ENCODE measurements around the gene HOXD13.

The HOXD13 gene

DNA sequence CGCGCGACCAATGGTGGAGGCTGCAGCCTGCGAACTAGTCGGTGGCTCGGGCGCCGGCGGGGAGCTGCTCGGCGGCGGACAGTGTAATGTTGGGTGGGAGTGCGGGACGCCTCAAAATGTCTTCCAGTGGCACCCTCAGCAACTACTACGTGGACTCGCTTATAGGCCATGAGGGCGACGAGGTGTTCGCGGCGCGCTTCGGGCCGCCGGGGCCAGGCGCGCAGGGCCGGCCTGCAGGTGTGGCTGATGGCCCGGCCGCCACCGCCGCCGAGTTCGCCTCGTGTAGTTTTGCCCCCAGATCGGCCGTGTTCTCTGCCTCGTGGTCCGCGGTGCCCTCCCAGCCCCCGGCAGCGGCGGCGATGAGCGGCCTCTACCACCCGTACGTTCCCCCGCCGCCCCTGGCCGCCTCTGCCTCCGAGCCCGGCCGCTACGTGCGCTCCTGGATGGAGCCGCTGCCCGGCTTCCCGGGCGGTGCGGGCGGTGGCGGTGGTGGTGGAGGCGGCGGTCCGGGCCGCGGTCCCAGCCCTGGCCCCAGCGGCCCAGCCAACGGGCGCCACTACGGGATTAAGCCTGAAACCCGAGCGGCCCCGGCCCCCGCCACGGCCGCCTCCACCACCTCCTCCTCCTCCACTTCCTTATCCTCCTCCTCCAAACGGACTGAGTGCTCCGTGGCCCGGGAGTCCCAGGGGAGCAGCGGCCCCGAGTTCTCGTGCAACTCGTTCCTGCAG, 30.3 kb downstream of the HOXD13 start, which contains the start of gene HOXD9:
HOXD9 (plus strand) TSS at position 37 of the 728 bp plus-strand sequence; CDS start at position 87, 50 bp downstream.
- DNase-seq, result no peak

DNA sequence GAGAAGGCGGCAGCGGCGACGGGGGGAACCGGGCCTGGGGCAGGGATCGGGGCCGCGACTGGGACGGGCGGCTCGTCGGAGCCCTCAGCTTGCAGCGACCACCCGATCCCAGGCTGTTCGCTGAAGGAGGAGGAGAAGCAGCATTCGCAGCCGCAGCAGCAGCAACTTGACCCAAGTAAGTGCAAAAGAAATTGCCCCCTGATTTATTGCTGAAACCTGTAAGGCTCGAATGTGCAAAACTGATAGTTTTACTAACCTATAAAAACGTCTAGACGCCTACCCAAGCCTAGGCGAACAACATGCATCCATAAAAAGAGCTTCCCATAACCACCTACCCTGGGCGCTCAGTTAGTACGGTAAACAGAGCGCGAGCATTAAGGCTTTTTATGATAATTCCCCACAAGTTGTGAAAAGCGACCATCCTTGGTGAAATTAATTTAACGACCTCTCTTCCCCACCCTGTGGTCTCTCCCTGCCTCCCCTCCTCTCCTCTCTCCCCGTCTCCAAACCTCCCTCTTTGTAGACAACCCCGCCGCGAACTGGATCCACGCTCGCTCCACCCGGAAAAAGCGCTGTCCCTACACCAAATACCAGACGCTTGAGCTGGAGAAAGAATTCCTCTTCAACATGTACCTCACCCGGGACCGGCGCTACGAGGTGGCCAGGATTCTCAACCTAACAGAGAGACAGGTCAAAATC, 31.0 kb downstream of the HOXD13 start:
- DNase-seq, result no peak

DNA sequence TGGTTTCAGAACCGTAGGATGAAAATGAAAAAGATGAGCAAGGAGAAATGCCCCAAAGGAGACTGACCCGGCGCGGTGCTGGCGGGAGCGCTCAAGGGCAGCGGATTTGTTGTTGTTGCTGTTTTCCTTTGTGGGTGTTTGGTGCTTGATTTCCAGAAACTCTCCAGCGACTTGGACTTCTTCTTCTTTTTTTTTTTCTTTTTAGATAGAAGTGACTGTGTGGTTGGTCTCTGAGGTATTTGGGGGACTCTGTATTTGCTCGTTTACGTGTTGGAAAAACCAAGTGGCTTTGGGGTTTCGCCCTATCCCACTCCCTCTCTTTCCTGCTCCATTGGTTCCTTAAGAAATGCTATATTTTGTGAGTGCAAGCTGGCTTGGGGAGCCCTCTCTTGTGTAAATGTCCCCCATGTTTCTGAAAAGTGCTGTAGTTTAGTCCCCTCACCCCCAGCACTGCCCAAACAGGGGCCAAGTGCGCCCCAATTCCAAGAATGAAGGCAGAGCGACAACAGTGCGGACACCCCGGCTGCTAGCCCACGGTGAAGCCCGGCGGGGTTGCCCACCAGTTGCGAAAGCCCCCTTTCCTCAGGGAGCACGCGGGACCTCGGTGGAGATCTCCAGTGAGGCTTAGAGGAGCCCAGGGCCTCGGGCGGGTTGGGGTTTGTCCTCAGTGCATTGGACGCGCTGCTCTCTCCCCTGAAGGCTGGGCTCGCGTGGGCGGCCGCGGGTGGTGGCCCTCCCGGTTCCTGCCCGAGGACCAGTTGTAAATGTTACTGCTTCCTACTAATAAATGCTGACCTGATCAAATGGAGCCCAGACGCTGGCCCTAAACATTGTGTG, 31.8 kb downstream of the HOXD13 start:
- no peak for DNase-seq

DNA sequence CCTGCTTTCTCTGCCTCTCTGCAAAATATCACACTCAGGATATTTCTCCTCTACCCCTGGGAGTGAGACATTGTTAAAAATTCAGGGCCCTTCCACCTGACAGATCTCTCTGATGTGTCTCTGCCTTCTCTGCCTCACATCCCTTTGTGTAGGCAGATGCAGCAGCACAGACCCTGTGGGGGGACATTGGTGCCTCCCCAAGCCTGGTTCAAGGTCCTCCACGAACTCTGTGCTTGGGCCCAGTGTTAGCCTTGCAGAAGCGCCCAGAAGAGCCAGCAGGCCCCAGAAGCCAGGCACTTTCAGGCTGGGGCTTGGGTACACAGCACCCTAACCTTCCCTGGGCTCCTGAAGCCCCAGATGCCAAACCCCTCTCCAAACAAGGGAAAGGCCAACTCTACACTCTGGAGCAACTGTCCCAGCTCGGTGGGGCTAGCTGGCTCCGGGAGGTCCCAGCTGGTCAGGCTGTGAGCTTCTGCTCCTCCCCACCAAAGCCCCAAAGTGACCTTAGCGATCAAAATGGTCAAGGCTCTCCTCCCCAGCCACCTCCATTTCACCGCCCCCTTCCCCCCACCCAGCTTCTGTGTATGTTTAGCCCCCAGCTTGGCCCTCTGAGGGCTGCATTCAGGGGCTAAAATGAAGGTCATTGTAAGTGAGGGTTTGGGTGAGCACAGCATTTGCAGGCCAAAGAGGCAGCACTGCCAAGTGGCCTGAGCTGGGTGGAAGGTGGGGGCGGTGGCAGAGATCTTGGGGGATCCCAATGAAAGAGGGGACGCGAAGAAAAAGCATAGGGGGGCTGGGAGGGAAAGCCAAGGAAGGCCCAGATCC, 32.6 kb downstream of the HOXD13 start:
- no peak for DNase-seq

DNA sequence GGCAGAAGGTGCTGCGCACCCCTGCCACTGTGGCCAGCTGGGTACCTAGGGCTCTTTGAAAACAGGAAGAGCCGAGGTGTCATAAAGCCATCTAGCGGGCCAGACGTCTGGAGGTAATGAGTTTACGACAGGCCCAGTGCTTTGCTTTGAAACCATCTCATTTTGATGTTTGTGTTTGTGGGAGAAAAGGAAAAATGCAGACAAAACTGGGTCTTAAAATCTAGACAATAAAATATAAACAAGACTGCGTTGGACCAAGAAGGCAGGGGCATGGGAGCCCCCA, 33.2 kb downstream of the HOXD13 start:
- no peak for DNase-seq

DNA sequence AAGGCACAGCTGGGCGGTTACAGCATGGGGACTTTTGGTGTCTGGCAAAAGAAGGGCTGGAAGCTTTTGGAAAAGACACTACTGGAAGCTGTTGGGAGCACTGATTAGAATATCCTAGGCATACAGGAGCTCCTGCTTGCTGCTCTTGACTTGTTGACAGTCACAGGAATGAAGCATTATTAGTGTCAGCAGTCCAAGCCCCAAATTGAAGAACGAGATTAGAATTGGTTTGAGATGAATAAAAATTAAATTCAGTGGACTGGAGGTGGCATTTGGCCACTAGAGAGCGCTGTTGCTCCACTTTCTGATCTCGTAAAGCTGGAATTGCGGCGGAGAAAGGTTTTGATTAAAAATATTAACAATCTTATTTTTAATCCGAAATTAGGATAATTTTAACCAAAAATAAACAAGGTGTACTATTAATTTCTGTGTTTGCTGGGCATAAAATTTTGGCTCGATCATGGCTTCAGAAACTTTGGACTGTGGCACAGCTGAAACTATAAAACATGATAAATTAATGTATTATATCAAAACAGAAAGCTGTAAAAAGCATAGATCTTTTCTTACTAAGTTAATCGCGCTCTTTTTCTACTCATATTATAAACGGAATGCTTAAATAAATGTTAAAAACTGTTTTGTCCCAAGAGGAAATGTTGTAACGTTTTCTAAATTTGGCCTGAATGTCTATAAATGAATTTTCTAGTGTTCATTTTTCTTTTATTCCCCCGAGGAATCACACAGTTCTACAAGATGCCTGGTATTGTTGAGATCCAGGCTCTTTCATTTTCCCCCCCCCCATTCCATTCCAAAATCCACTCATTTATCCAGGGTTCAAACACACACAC, 34.6 kb downstream of the HOXD13 start:
- DNase-seq, result peak; percentile 83

DNA sequence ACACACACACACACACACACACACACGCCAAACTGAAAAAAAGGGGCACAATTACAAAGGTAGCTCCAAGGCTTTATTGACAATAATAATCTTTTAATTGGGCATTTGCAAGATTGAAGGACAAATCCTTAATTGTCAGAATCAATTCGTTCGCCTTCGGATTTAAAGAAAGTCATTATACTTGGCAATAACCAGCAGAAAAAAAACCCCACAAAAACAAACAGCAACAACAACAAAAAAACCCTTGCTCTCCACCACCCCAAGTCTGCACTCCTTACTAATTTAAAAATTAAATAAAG, 35.2 kb downstream of the HOXD13 start:
- no peak for DNase-seq

DNA sequence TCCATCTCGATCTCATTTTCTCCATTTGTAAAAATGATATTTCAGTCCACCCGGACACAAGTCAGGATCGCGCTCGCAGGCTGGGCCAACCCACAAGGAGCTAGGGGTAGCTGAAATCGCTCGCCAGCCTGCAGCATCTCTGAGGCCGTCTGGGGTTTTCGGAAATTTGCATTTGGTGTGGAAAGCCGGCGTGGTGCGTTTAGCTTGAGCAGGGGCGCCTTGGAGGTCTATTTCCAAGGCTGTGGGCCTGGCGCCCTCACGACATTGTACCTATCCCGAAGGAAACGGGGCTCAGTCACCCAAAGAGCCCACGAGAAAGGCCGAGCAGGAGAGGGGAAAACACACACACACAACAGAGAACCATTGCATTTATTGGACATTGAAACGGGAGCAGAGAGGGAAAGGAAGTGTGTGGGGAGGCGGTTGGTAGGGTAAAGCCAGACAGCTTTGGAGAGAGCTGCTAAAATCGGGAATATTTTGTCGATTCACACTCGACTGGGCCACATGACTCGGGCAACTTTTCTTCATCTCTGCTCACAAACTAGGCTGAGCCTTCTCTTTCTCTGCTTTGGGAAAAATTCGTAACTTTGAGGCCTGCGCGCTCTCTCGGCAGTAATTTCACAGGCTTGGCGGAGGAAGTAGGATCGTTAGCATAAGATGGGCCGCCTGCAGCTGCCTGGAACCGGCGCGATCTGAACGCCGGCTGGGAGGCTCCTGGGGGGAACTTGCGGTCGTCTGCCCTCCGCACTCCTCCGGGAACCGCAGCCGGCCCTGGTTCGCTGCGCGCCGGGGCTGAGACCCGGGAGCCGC, 35.9 kb downstream of the HOXD13 start:
- DNase-seq, result peak; percentile 51

DNA sequence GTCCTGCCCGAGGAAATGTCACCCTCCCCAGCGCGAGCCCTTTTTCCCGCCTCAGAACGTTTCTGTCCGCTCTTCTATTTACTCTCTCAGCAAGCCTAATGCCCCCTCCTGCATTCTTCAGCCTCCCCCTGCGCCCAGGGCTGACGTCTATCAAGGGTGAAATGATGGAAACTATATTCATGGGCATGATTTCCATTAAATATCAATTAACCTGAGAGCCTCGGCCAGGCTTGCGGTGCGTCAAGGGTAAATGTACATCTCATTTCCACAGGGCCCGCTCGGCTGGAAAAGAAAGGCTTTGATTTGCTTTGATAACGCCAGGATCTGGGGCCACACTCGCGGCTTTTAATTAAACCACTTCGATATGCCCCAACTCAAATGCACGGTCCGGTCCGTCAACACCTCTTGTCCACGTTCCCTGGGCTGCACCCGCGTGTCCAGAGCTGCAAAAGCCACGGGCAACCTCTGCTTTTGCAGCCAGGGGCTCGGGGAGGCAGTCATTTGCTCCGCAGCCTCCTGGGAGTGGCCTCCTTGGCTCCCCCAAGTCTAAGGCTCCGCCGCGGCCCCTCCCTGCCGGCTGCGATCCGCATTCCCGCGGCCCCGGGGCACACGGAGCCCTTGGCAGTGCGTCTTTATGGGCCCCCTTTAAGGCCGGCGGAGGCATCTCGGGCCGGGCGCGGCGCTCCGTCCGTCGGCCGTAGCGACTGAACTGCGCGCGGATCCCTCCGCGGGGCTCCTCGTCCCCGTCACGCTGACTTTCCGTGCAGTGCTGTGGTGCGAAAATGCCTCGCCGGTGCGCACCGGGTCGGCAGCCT, 36.7 kb downstream of the HOXD13 start, which contains the start of gene HOXD8:
HOXD8 (plus strand) TSS at position 724 of the 815 bp plus-strand sequence. CDS start 662 bp downstream, outside the sequence.
- DNase-seq, result peak; percentile 43

DNA sequence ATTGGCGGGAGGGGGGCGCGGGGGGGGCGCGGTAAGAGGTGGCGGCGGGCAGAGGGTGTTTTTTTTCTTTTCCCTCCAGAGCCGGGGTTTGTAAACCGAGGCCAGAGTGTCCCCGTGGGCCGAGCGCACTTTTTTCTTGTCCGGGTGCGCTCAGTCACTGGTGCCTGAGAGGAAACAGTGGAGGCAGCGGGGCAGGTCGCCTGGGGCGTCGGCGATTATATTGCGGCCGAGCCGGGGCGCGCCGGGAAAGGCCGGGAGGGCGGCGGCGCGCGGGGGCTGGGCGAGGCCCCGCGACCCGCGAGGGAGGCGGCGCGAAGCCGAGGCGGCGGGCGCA, 37.3 kb downstream of the HOXD13 start:
- DNase-seq, result no peak

DNA sequence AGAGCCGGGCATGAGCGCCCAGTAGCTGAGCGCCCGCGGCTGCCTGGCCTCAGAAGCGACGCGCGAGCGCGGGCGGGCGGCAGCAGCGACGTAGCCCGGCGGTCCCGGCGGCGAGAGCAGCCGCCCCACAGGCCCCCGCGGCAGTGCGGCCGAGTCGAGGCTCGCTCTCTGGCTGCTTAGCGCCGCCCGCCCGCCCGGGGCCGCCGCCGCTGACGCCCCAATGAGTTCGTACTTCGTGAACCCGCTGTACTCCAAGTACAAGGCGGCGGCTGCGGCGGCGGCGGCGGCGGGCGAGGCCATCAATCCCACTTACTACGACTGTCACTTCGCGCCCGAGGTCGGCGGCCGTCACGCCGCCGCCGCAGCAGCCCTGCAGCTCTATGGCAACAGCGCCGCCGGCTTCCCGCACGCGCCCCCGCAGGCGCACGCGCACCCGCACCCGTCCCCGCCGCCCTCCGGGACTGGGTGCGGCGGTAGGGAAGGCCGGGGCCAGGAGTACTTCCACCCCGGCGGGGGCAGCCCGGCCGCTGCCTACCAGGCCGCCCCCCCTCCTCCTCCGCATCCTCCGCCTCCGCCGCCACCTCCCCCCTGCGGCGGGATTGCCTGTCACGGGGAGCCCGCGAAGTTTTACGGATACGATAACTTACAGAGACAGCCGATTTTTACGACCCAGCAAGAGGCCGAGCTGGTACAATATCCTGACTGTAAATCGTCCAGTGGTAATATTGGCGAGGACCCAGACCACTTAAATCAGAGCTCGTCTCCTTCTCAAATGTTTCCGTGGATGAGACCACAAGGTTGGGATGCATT, 37.8 kb downstream of the HOXD13 start:
- no peak for DNase-seq

DNA sequence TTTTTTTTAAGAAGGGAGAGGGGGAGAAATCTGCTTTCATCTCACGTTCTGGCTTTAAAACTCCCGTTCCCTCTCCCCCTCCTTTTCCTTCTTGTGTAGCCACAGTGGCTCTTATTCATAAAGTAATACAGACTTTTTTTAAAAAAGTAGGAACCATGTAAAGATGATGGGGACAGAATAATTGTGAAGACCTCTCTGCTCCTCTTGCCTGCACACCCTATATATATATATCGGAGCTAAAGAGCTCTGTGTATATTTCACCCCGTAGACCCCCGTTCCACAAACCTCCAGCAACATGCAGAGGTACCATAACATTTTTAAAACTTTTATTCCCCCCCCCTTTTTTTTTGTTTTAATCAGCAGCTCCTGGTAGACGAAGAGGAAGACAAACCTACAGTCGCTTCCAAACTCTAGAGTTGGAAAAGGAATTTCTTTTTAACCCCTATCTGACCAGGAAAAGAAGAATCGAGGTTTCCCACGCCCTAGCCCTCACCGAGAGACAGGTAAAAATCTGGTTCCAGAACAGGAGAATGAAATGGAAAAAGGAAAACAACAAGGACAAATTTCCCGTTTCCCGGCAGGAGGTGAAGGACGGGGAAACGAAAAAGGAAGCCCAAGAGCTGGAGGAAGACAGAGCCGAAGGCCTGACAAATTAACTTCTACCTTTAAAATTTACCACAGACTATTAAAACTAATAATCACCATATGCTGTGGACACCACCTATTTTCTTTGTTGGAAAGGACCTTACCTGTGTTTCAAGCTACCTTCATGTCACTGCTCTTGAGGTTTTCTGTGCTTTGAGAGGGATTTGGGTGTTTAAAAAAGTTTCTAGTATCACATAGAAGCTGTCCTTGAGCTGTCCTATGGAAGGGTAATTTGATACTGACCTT, 38.7 kb downstream of the HOXD13 start:
- DNase-seq, result no peak

DNA sequence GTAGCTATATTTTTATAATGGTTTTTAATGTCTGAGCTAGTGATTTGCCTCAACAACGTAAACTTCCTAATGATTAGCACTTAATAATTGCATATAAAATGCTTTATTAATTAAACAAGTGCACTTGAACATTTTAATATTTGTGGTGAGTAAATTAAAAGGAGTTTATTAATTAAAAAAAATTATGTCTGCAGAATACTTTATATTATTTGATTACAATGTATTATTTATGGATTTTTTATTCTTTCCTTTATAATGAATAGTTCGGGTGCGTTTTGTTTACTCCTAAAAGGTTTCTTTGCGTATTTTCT, 39.3 kb downstream of the HOXD13 start:
- DNase-seq, result no peak

DNA sequence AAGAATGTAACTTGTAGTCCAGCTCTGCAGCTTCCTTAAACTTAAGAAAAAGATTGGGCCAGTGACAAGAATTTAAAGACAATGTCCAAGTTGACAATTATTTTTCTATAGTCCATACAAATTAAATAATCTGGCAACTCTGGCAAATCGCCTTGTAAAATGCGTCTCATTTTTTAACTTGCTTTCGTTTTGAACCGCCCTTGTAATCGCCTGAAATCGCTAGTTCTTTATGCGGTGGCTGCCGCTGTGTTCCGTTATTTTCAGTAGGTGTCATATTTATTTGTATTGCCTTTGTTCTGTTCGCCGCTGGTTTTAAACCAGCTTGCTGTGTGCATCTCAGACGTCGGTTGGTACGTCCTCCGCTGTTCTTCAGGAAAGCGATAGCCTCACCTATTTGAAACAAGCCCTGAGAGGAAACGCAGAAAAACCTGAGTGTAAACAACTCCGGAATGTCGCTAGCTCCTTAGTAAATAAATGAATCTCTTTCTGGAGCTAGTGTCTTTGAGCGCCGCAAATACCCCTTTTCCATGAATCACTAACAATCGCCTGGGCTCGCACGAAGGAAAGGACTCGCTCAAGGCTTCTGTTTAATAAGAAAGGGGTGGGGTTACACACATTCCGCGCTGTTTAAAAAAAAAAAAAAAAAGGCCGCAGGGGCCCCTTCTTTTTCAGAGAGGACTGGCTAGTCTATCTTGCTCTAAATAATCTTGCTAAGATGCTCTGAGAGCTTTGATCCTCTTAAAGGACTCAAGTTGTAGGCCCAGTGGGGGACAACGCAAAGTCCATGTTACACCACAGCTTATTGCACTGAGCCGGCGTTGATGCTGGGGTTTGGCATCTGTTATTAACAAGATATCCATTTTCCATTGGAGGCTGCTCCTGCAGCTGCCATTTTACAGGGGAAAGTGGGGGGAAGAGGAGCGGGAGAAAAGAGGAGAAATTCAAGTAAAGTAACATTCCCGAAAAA, 40.0 kb downstream of the HOXD13 start:
- DNase-seq, result no peak

DNA sequence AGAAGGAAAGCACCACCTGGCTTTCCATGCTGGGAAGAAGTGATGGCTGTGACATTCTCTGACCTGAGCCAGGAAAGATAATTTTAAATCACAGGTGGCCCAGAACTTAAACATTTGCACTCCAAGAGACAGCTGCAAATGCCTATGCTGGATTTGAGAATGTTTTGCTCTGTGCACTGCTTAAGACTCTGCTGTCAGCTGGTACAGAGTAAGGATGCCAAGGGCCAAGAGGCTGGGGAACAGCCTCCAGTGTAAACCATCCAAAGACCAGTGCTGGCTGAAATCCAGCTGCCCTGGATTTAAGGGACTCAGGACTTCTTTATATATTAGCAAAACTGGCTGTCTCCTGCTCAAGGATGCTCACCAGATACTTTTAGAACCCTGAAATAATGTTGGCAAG, 40.9 kb downstream of the HOXD13 start:
- no peak for DNase-seq

DNA sequence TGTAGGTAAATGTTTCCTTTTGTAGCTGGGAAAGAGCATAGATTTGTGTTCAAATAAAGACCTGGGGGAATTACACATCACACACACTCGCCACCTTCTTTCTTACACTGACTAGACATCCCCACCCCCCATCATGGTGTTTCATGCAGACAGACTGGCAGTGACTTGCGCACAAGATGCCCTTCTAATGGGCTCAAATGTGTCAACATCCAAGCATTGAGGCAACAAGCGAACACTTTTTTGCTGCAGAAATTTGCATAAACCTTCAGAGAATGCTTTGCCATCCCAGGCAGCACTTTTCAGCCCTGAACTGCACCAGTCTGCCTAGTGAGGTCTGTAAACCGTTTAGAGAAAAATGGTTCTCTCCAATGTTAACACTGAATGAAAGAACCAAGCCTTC, 41.5 kb downstream of the HOXD13 start:
- DNase-seq, result no peak

DNA sequence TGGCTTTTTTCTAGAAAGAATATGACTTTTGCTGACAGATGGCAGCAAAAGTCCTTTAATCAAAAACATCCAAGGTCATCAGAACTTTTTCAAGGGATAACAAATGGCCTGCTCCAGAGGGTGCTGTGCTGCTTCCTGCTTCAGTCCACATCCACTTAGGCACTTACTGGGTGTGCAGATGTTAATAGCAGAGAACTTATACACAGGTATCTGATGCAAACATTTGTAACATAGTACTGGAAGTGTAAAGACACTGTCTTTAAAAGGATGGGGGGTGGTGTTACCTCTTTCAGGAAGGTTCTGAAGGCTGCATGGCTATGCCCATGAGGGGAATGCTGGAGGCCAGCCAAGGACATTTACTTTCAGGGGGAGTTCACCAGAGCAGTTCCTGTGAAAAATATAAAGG, 42.5 kb downstream of the HOXD13 start:
- DNase-seq, result no peak

All from NCI-H2227 treated with DMSO at 0.1 percent for 48 hours (cell line).